ENCODE results near the gene S1PR3.

S1PR3 gene

GRCh38 chr9:88979791-88980190, 11.5 kb upstream of the S1PR3 start:
- no peaks in the 10 kb centered on the region for H3K9me3 ChIP-seq (ENCODE audit: insufficient read depth, low read depth, low read length)
- no peak overlapping the region for H3K18ac ChIP-seq (ENCODE audit: low read length)
- no peak overlapping the region for H3K23ac ChIP-seq (ENCODE audit: low read length)
- H4K12ac ChIP-seq (ENCODE audit: low read depth, low read length), result no peak overlapping the region
- no CpG with 5 or more reads among the region's 2 CpGs for WGBS (ENCODE audit: extremely low coverage, insufficient coverage, insufficient read length)
- no peaks in the 10 kb centered on the region for H3K79me1 ChIP-seq (ENCODE audit: low read length)
- no peak overlapping the region for H2BK120ac ChIP-seq (ENCODE audit: insufficient read depth, low read length, poor library complexity)
- no peak overlapping the region for H3K27ac ChIP-seq (ENCODE audit: low read depth, low read length)
- H3K4me3 ChIP-seq (ENCODE audit: low read depth, low read length), result no peak overlapping the region
- no peak overlapping the region for H4K8ac ChIP-seq (ENCODE audit: low read depth, low read length)
- H2AFZ ChIP-seq (ENCODE audit: insufficient read depth, low read length, poor library complexity), result no peak overlapping the region
- no peak overlapping the region for H4K91ac ChIP-seq (ENCODE audit: low read depth, low read length)
- H3K9ac ChIP-seq (ENCODE audit: low read length), result no peak overlapping the region
- no peak for DNase-seq
- H3K27me3 ChIP-seq (ENCODE audit: insufficient read depth, low read length), result no peaks in the 10 kb centered on the region
- H3K4ac ChIP-seq (ENCODE audit: low read depth, low read length), result no peak overlapping the region
- no peak overlapping the region for H2BK12ac ChIP-seq (ENCODE audit: low read length)
- H2AK5ac ChIP-seq (ENCODE audit: low read length), result no peak overlapping the region
- H3K4me1 ChIP-seq (ENCODE audit: control insufficient read depth in 1 of 2, insufficient read depth in 2 of 2, low read length in 2 of 2), result no peaks in the 10 kb centered on the region
- no peak overlapping the region for H3K4me2 ChIP-seq (ENCODE audit: low read length)
- no peaks in the 10 kb centered on the region for H3K79me2 ChIP-seq (ENCODE audit: control insufficient read depth, insufficient read depth, low read length, poor library complexity)
- no peaks in the 10 kb centered on the region for H3K36me3 ChIP-seq (ENCODE audit: control insufficient read depth in 1 of 2, insufficient read depth in 2 of 2, low read length in 2 of 2)
- H3K14ac ChIP-seq (ENCODE audit: low read length), result no peak overlapping the region
- H2BK5ac ChIP-seq (ENCODE audit: low read depth, low read length, poor library complexity), result no peak overlapping the region

- Histone ChIP-seq H3K23ac (ENCODE audit: low read length) (no peak overlapping the region), H3K9me3 (ENCODE audit: insufficient read depth, low read depth, low read length) (no peaks in the 10 kb centered on the region), H4K12ac (ENCODE audit: low read depth, low read length) (no peak overlapping the region), H3K4ac (ENCODE audit: low read depth, low read length) (no peak overlapping the region), H2AFZ (ENCODE audit: insufficient read depth, low read length, poor library complexity) (no peak overlapping the region), H3K36me3 (ENCODE audit: control insufficient read depth in 1 of 2, insufficient read depth in 2 of 2, low read length in 2 of 2) (no peaks in the 10 kb centered on the region), H2BK12ac (ENCODE audit: low read length) (no peak overlapping the region), H3K4me1 (ENCODE audit: control insufficient read depth in 1 of 2, insufficient read depth in 2 of 2, low read length in 2 of 2) (no peaks in the 10 kb centered on the region), H3K79me1 (ENCODE audit: low read length) (no peaks in the 10 kb centered on the region), H2BK5ac (ENCODE audit: low read depth, low read length, poor library complexity) (no peak overlapping the region), H3K27me3 (ENCODE audit: insufficient read depth, low read length) (no peaks in the 10 kb centered on the region), H3K4me2 (ENCODE audit: low read length) (no peak overlapping the region), H2AK5ac (ENCODE audit: low read length) (no peak overlapping the region), H3K4me3 (ENCODE audit: low read depth, low read length) (no peak overlapping the region), H4K8ac (ENCODE audit: low read depth, low read length) (no peak overlapping the region), H2BK120ac (ENCODE audit: insufficient read depth, low read length, poor library complexity) (no peak overlapping the region), H3K14ac (ENCODE audit: low read length) (no peak overlapping the region), H3K18ac (ENCODE audit: low read length) (no peak overlapping the region), H3K27ac (ENCODE audit: low read depth, low read length) (no peak overlapping the region), H3K9ac (ENCODE audit: low read length) (no peak overlapping the region), H4K91ac (ENCODE audit: low read depth, low read length) (no peak overlapping the region), H3K79me2 (ENCODE audit: control insufficient read depth, insufficient read depth, low read length, poor library complexity) (no peaks in the 10 kb centered on the region)
- no CpG with 5 or more reads among the region's 1 CpG for WGBS (ENCODE audit: extremely low coverage, insufficient coverage, insufficient read length)
- no peak for DNase-seq
Observed at GRCh38 chr9:88980740-88981203, 10.5 kb upstream of the S1PR3 start.

GRCh38 chr9:88983865-88984542, 7.3 kb upstream of the S1PR3 start:
- H3K4me3 ChIP-seq (ENCODE audit: low read depth, low read length), result no peak overlapping the region
- no peak overlapping the region for H3K14ac ChIP-seq (ENCODE audit: low read length)
- no peaks in the 10 kb centered on the region for H3K79me2 ChIP-seq (ENCODE audit: control insufficient read depth, insufficient read depth, low read length, poor library complexity)
- H3K36me3 ChIP-seq (ENCODE audit: control insufficient read depth in 1 of 2, insufficient read depth in 2 of 2, low read length in 2 of 2), result no peaks in the 10 kb centered on the region
- H3K9me3 ChIP-seq (ENCODE audit: insufficient read depth, low read depth, low read length), result no peaks in the 10 kb centered on the region
- H2BK120ac ChIP-seq (ENCODE audit: insufficient read depth, low read length, poor library complexity), result no peak overlapping the region
- no CpG with 5 or more reads among the region's 2 CpGs for WGBS (ENCODE audit: extremely low coverage, insufficient coverage, insufficient read length)
- H3K23ac ChIP-seq (ENCODE audit: low read length), result no peak overlapping the region
- no peak overlapping the region for H3K27ac ChIP-seq (ENCODE audit: low read depth, low read length)
- H2AK5ac ChIP-seq (ENCODE audit: low read length), result no peak overlapping the region
- no peaks in the 10 kb centered on the region for H3K4me1 ChIP-seq (ENCODE audit: control insufficient read depth in 1 of 2, insufficient read depth in 2 of 2, low read length in 2 of 2)
- no peaks in the 10 kb centered on the region for H3K27me3 ChIP-seq (ENCODE audit: insufficient read depth, low read length)
- H3K9ac ChIP-seq (ENCODE audit: low read length), result no peak overlapping the region
- H4K8ac ChIP-seq (ENCODE audit: low read depth, low read length), result no peak overlapping the region
- H3K79me1 ChIP-seq (ENCODE audit: low read length), result no peaks in the 10 kb centered on the region
- H2AFZ ChIP-seq (ENCODE audit: insufficient read depth, low read length, poor library complexity), result no peak overlapping the region
- no peak overlapping the region for H4K91ac ChIP-seq (ENCODE audit: low read depth, low read length)
- H4K12ac ChIP-seq (ENCODE audit: low read depth, low read length), result no peak overlapping the region
- no peak overlapping the region for H3K18ac ChIP-seq (ENCODE audit: low read length)
- H2BK12ac ChIP-seq (ENCODE audit: low read length), result no peak overlapping the region
- no peak overlapping the region for H2BK5ac ChIP-seq (ENCODE audit: low read depth, low read length, poor library complexity)
- H3K4me2 ChIP-seq (ENCODE audit: low read length), result no peak overlapping the region
- DNase-seq, result no peak
- no peak overlapping the region for H3K4ac ChIP-seq (ENCODE audit: low read depth, low read length)

DNA sequence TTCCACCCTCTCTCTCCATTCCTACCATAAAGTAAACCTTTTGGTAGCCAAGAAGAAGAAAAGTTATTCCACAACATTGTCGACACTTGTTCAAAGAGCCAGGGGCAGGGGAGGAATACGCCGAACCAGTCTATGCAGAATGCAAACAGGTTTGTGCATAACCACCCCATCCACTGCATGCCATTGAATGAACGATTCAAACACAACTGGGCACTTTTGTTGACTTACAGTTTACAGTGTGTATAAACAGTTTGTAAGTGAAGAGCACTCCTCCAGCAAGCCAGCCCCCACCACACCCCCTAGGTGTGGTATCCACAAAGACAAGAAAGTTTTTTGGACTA, 6.8 kb upstream of the S1PR3 start:
- H3K9me3 ChIP-seq (ENCODE audit: insufficient read depth, low read depth, low read length), result no peaks in the 10 kb centered on the region
- no peaks in the 10 kb centered on the region for H3K36me3 ChIP-seq (ENCODE audit: control insufficient read depth in 1 of 2, insufficient read depth in 2 of 2, low read length in 2 of 2)
- H4K91ac ChIP-seq (ENCODE audit: low read depth, low read length), result no peak overlapping the region
- no peak overlapping the region for H4K12ac ChIP-seq (ENCODE audit: low read depth, low read length)
- DNase-seq, result peak in 1 of 2 donors; percentile 5
- H2BK12ac ChIP-seq (ENCODE audit: low read length), result no peak overlapping the region
- no peak overlapping the region for H4K8ac ChIP-seq (ENCODE audit: low read depth, low read length)
- WGBS (ENCODE audit: extremely low coverage, insufficient coverage, insufficient read length), result no CpG with 5 or more reads among the region's 4 CpGs
- H3K9ac ChIP-seq (ENCODE audit: low read length), result no peak overlapping the region
- H2BK5ac ChIP-seq (ENCODE audit: low read depth, low read length, poor library complexity), result no peak overlapping the region
- no peak overlapping the region for H2AK5ac ChIP-seq (ENCODE audit: low read length)
- no peak overlapping the region for H3K14ac ChIP-seq (ENCODE audit: low read length)
- H3K23ac ChIP-seq (ENCODE audit: low read length), result no peak overlapping the region
- H3K4ac ChIP-seq (ENCODE audit: low read depth, low read length), result no peak overlapping the region
- no peak overlapping the region for H2AFZ ChIP-seq (ENCODE audit: insufficient read depth, low read length, poor library complexity)
- H3K79me1 ChIP-seq (ENCODE audit: low read length), result no peaks in the 10 kb centered on the region
- no peaks in the 10 kb centered on the region for H3K79me2 ChIP-seq (ENCODE audit: control insufficient read depth, insufficient read depth, low read length, poor library complexity)
- H3K4me2 ChIP-seq (ENCODE audit: low read length), result no peak overlapping the region
- H3K27me3 ChIP-seq (ENCODE audit: insufficient read depth, low read length), result no peaks in the 10 kb centered on the region
- peaks cover 0 to 2% of the 10 kb centered on the region in 2 experiments for H3K4me1 ChIP-seq (ENCODE audit: control insufficient read depth in 1 of 2, insufficient read depth in 2 of 2, low read length in 2 of 2)
- H3K18ac ChIP-seq (ENCODE audit: low read length), result no peak overlapping the region
- no peak overlapping the region for H3K27ac ChIP-seq (ENCODE audit: low read depth, low read length)
- no peak overlapping the region for H2BK120ac ChIP-seq (ENCODE audit: insufficient read depth, low read length, poor library complexity)
- no peak overlapping the region for H3K4me3 ChIP-seq (ENCODE audit: low read depth, low read length)

Measured in trophoblast cell (in vitro differentiated cells and primary cell).